Upper lobe of right lung (tissue), 1 donor: ENCODE results near the gene GET3. TPM values are rescaled to one million over a fixed set of nuclear protein-coding genes. Genes with fewer than 3 reads are reported as not detected.

Source experiments
- ATAC-seq: fragments of 200-7000 bp; cut with Tn5 transposase; one replicate; pipeline ENCODE4 v1.9.1; 2020; ENCODE audit warnings: mild to moderate bottlenecking, moderate library complexity
- DNase-seq: peaks from one replicate; pipeline ENCODE4 v3.0.0-alpha.2; 2020
- H3K27ac ChIP-seq: fragments of 200-600 bp; one replicate; pipeline ENCODE4 v1.8.0; 2022
- H3K27me3 ChIP-seq: fragments of 200-600 bp; one replicate; pipeline ENCODE4 v1.8.0; 2022; ENCODE audit warnings: mild to moderate bottlenecking
- H3K36me3 ChIP-seq: fragments of 200-600 bp; one replicate; pipeline ENCODE4 v1.8.0; 2022
- H3K4me1 ChIP-seq: fragments of 200-600 bp; one replicate; pipeline ENCODE4 v1.8.0; 2022
- H3K4me3 ChIP-seq: fragments of 200-600 bp; one replicate; pipeline ENCODE4 v1.8.0; 2022; ENCODE audit warnings: mild to moderate bottlenecking
- H3K9me3 ChIP-seq: fragments of 200-600 bp; one replicate; pipeline ENCODE4 v1.8.0; 2022
- CTCF ChIP-seq: fragments of 200-600 bp; IDR thresholded peaks from one replicate; pipeline ENCODE4 v1.8.0; 2022; ENCODE audit warnings: antibody characterized with exemption
- intact Hi-C: fragments of 100-400 bp; cut with DNase I; formaldehyde crosslinking; loops from one replicate; pipeline ENCODE4 v1.11.0; 2022
- total RNA-seq: library from RNA; stranded (reverse); fragmentation: NEBNext Ultra II Directional; extraction: Animal tissue kit (Norgen Biotek cat#: 25700); gene quantifications from one replicate; pipeline ENCODE4 v1.2.1, GENCODE V29; 2021
- donor health status: DM: no; HTN: yes; CAD: no; lungs with severe emphysema.

Gene GET3
- total RNA-seq, 1 donor from 2014 or later: 55.2 TPM

- H3K4me3 ChIP-seq: peak overlapping the region; percentile 92
- DNase-seq (no peak), ATAC-seq (no peak)
- peaks cover 37% of the 10 kb centered on the region for H3K36me3 ChIP-seq
- peak overlapping the region; percentile 96 for H3K27ac ChIP-seq
- H3K27me3 ChIP-seq: no peaks in the 10 kb centered on the region
- peak; percentile 19 for TF ChIP-seq CTCF
- H3K9me3 ChIP-seq: no peaks in the 10 kb centered on the region
- H3K4me1 ChIP-seq: peaks cover 35% of the 10 kb centered on the region
- intact Hi-C loops: no loop called here
Measured at GRCh38 chr19:12733369-12734214, 3.7 kb upstream of the GET3 start.

GRCh38 chr19:12737835-12738351 lies 596 bp downstream of the GET3 start:
- Histone ChIP-seq H3K27ac (peak overlapping the region; percentile 93), H3K9me3 (no peaks in the 10 kb centered on the region), H3K36me3 (peaks cover 13% of the 10 kb centered on the region), H3K4me3 (peak overlapping the region; percentile 81), H3K4me1 (peaks cover 29% of the 10 kb centered on the region), H3K27me3 (no peaks in the 10 kb centered on the region)
- ATAC-seq (no peak), DNase-seq (no peak)
- intact Hi-C loops: no loop called here
- TF ChIP-seq CTCF: no peak

- Histone ChIP-seq H3K36me3 (peaks cover 38% of the 10 kb centered on the region), H3K4me1 (peaks cover 8% of the 10 kb centered on the region), H3K4me3 (no peak overlapping the region), H3K9me3 (no peaks in the 10 kb centered on the region), H3K27me3 (no peaks in the 10 kb centered on the region), H3K27ac (no peak overlapping the region)
- intact Hi-C loops: no loop called here
- ATAC-seq: no peak
- DNase-seq: no peak
- TF ChIP-seq CTCF: no peak
Measured at GRCh38 chr19:12745166-12745897, 8.0 kb downstream of the GET3 start.

GRCh38 chr19:12748489-12748888 lies 11.2 kb downstream of the GET3 start:
- intact Hi-C loops: no loop called here
- TF ChIP-seq CTCF: no peak
- no peaks in the 10 kb centered on the region for H3K9me3 ChIP-seq

GRCh38 chr19:12749938-12750521 lies 12.7 kb downstream of the GET3 start:
- ATAC-seq (no peak), DNase-seq (no peak)
- Histone ChIP-seq H3K27me3 (peaks cover 7% of the 10 kb centered on the region), H3K9me3 (no peaks in the 10 kb centered on the region), H3K27ac (no peak overlapping the region), H3K4me3 (no peak overlapping the region), H3K4me1 (peaks cover 8% of the 10 kb centered on the region), H3K36me3 (peaks cover 28% of the 10 kb centered on the region)
- intact Hi-C loops: no loop called here
- no peak for TF ChIP-seq CTCF

More at GRCh38 chr19:12748489-12748888, 11.2 kb downstream of the GET3 start:
- no peak for ATAC-seq
- no peak overlapping the region for H3K27ac ChIP-seq
- H3K27me3 ChIP-seq: peaks cover 3% of the 10 kb centered on the region
- no peak for DNase-seq
- peaks cover 38% of the 10 kb centered on the region for H3K36me3 ChIP-seq
- no peak overlapping the region for H3K4me3 ChIP-seq
- peaks cover 8% of the 10 kb centered on the region for H3K4me1 ChIP-seq
